ENCODE data around the gene RABL6. TPM values are rescaled to one million over a fixed set of nuclear protein-coding genes. Genes with fewer than 3 reads are reported as not detected.
"Not testable (repeated sequence)": the region's sequence is repeated elsewhere in the genome, so short reads cannot be mapped to it uniquely, and the experiment has no call there.

Gene RABL6
- total RNA-seq, 4 donors from 2014 or later: 63.0 to 74.5 (median 71.3) TPM

DNA sequence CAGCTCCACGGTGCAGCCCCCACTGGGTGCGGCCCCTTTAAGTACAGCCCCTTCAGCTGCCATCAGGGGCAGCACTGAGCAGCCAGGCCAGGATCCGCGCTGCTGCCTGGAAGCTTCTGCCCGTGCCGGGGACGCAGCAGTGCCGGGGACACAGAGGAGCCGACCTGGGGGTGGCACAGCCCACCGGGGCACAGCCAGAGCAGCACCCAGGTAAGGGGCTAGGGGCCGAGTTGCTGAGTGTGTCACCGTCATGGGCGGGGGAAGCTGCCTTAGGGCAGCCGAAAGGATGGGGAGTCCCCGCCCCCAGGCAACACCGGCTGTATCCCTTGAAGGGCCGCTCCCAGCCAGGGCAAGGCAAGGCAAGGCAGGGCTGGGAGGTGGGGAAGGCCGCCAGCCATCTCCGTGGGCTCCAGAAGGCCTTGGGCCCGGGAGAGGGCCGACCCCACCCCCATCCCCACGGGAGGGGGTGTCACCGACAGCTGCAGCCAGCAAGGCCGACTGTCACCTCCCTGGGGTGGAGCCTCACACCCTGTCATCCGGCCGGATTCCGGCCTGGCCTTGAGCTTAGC is 34.7 kb downstream of the RABL6 start, which contains the start of gene AJM1:
Gene AJM1, plus strand, starts transcription at position 99 of the 569 bp plus-strand sequence. CDS start 1,937 bp downstream, outside the sequence.
- peak in 1 of 2 donors; percentile 66 for DNase-seq (ENCODE audit: low spot score in 2 of 2)
- H3K4me1 ChIP-seq: peaks cover 0 to 71% (median 43%) of the 10 kb centered on the region in 4 donors
- 0% methylated on average over 4 to 14 of the region's 27 CpGs for WGBS, 2 donors
- peaks cover 3 to 36% of the 10 kb centered on the region in 2 donors for H3K27me3 ChIP-seq
- peak within 1 kb of the TSS in 3 of 4 donors; percentile 25 to 74 (median 65) for H3K27ac ChIP-seq
- H3K36me3 ChIP-seq: peaks cover 0 to 36% (median 0%) of the 10 kb centered on the region in 3 donors
- TF ChIP-seq EP300 (IDR thresholded peaks at IDR 0.05): peak in 1 of 2 donors; percentile 32
- TF ChIP-seq, protein P1, sequence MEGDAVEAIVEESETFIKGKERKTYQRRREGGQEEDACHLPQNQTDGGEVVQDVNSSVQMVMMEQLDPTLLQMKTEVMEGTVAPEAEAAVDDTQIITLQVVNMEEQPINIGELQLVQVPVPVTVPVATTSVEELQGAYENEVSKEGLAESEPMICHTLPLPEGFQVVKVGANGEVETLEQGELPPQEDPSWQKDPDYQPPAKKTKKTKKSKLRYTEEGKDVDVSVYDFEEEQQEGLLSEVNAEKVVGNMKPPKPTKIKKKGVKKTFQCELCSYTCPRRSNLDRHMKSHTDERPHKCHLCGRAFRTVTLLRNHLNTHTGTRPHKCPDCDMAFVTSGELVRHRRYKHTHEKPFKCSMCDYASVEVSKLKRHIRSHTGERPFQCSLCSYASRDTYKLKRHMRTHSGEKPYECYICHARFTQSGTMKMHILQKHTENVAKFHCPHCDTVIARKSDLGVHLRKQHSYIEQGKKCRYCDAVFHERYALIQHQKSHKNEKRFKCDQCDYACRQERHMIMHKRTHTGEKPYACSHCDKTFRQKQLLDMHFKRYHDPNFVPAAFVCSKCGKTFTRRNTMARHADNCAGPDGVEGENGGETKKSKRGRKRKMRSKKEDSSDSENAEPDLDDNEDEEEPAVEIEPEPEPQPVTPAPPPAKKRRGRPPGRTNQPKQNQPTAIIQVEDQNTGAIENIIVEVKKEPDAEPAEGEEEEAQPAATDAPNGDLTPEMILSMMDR (IDR thresholded peaks at IDR 0.05): peak; percentile 85 to 98 (median 91)
- not testable (repeated sequence) for H3K9me3 ChIP-seq
- H3K4me3 ChIP-seq: peak within 1 kb of the TSS; percentile 22 to 54 (median 36)

DNA sequence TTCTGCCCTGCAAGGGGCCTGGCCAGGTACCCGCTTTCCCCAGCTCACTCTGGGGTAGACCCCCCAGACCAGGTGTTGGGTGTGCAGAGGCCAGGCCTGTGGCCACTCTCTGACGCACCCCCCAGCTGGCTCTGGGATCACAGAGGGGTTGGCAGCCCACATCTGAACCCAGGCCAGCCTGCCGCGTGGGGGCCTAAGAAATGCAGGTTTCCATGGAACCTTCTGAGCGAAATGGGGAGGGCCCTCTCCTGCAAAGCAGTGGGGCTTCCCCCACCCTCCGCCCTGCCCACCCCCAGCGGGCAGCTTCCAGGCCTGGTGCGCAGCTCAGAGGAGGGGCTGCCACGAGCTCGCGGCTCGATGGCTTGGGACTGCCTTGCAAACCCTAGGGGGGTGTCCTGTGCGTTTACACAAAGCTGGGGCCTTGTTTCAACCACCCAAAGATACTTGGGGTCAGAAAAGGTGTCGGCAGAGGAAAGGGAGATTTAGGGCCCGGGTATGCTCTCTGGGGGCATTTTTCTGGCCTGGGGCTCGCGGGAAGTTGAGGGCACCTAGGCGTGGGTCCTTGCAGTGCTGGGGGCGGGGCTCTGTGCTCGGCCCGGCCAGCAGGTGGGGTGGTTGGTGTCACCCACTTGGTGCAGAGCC is 35.5 kb downstream of the RABL6 start:
- H3K9me3 ChIP-seq; H3K27ac ChIP-seq; DNase-seq (ENCODE audit: low spot score in 2 of 2): not testable (repeated sequence)
- Histone ChIP-seq H3K36me3 (peaks cover 0 to 28% (median 0%) of the 10 kb centered on the region in 3 donors), H3K27me3 (peaks cover 3 to 43% of the 10 kb centered on the region in 2 donors), H3K4me1 (peaks cover 0 to 79% (median 47%) of the 10 kb centered on the region in 4 donors), H3K4me3 (peak overlapping the region in 1 of 4 donors; percentile 54)
- 12 to 16% methylated on average over 7 to 14 of the region's 21 CpGs for WGBS, 2 donors

DNA sequence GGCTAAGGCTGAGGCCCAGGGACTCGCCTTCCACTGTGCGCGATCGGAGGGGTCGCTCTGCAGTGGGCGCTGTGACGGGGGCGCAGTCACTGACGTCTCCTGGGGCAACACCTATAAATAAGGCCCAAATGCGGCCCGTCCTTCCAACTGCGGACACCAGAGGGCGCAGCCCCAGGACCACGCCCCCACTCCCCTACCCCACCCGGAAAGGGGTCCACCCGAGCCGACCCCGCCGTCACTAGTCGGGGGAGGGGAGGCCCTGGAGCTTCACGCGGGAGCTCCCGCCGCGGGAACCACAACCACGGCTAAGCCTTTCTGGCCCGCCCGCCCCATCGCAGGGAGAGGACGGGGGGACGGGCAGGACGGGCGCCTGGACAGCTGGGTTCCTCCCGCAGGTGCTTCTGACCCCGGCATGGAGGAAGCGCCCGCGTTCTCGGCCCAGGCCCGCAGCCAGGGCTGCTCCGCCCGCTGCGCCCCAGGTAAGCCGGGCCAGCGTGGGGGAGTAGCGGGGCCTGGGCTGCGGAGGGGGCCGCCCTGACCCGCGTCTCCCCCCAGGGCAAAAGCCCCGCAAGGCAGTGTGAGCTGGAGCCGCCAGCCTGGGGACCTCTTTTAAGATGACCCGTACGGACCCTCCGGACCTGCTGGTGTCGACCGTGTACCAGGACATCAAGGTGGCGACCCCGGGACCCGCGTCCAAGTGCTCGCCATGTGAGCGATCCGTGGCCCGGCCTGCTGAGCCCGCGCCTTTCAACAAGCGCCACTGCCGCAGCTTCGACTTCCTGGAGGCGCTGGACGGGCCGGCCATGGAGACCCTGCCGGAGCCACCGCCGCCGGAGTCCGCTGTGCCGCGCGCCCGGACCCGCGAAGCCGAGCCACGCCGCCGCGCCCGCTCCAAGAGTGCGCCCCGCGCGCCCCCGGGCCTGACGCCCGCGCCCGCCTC is 36.3 kb downstream of the RABL6 start:
- H3K9me3 ChIP-seq, H3K27ac ChIP-seq: not testable (repeated sequence)
- Histone ChIP-seq H3K36me3 (peaks cover 0 to 20% (median 0%) of the 10 kb centered on the region in 3 donors), H3K27me3 (peaks cover 3 to 43% of the 10 kb centered on the region in 2 donors), H3K4me1 (peaks cover 0 to 82% (median 48%) of the 10 kb centered on the region in 4 donors), H3K4me3 (peak overlapping the region in 1 of 4 donors; percentile 2)
- WGBS, 2 donors: 3 to 6% methylated on average over 33 to 40 of the region's 99 CpGs
- TF ChIP-seq, protein P1 (IDR thresholded peaks at IDR 0.05): peak; percentile 58 to 82 (median 75)
- DNase-seq (ENCODE audit: low spot score in 2 of 2): peak in 1 of 2 donors; percentile 51

GRCh38 chr9:136844761-136845464 is 37.2 kb downstream of the RABL6 start:
- no peak overlapping the region for H3K27ac ChIP-seq
- no peaks in the 10 kb centered on the region for H3K9me3 ChIP-seq
- H3K27me3 ChIP-seq: peaks cover 3 to 43% of the 10 kb centered on the region in 2 donors
- peaks cover 0 to 84% (median 51%) of the 10 kb centered on the region in 4 donors for H3K4me1 ChIP-seq
- H3K36me3 ChIP-seq: peaks cover 0 to 12% (median 0%) of the 10 kb centered on the region in 3 donors
- WGBS, 2 donors: 27 to 29% methylated on average over 13 to 32 of the region's 88 CpGs
- DNase-seq (ENCODE audit: low spot score in 2 of 2): no peak
- no peak for TF ChIP-seq EP300 (IDR thresholded peaks at IDR 0.05)
- H3K4me3 ChIP-seq: no peak overlapping the region

GRCh38 chr9:136845465-136846260 is 37.9 kb downstream of the RABL6 start:
- H3K4me3 ChIP-seq: no peak overlapping the region
- no peak for DNase-seq (ENCODE audit: low spot score in 2 of 2)

More at GRCh38 chr9:136845465-136846260, 37.9 kb downstream of the RABL6 start:
- 23 to 30% methylated on average over 35 to 56 of the region's 102 CpGs for WGBS, 2 donors
- H3K9me3 ChIP-seq: no peaks in the 10 kb centered on the region
- H3K4me1 ChIP-seq: peaks cover 0 to 84% (median 55%) of the 10 kb centered on the region in 4 donors
- H3K27ac ChIP-seq: no peak overlapping the region
- TF ChIP-seq POLR2A (IDR thresholded peaks at IDR 0.05) (no peak), EP300 (IDR thresholded peaks at IDR 0.05) (no peak)
- TF ChIP-seq, protein P1 (IDR thresholded peaks at IDR 0.05): no peak
- H3K36me3 ChIP-seq: peaks cover 0 to 10% (median 0%) of the 10 kb centered on the region in 3 donors
- H3K27me3 ChIP-seq: peaks cover 3 to 43% of the 10 kb centered on the region in 2 donors
